ENCODE data around the gene MAMDC2. TPM values are rescaled to one million over a fixed set of nuclear protein-coding genes. Genes with fewer than 3 reads are reported as not detected.

Gene MAMDC2
- total and polyA plus RNA-seq, 5 donors: 11.5 to 18.1 (median 15.9) TPM

DNA sequence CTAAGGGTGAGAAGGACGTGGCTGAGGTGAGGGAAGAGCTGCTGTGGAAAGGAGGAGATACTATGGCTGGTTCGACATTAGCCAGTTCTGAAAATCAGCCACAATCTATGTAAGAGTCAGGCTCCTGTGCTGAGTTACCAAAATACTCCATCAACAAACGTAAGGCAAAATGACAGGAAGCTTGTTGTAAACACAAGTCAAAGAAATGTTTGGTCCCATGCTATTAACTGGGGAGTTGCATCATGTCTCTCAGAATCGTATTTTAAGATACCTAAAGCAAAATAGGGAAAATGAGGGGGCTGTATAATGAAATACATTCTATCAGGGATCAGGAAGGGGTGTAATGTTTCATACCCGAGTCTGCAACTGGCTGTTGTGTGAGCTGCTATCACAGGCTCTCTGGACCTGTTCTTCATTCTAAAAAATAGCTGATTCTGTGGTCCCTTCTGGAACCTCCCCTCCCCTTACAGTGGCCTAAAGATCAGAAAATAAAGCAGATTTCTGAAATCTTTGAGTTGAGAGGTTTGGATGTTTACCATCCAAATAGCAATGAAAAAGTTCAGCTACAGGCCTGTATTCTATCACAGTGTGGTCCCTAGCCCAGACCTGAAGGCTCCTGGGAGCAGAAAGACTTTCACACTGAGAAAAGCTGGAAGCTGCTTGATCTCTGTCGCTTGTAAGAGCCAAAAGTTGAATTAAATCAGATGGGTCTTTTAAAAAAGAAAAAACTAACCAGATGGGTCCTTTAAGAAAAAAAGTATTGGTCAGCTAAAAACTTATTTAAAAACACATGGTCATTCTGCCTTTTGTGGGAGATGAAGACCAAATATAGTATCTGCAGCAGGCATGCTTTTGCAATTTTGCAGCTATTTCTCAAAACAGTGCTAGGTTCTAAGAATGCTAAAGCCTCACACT, 117.3 kb downstream of the MAMDC2 start:
- peak in 1 of 2 donors; percentile 91 for ATAC-seq

DNA sequence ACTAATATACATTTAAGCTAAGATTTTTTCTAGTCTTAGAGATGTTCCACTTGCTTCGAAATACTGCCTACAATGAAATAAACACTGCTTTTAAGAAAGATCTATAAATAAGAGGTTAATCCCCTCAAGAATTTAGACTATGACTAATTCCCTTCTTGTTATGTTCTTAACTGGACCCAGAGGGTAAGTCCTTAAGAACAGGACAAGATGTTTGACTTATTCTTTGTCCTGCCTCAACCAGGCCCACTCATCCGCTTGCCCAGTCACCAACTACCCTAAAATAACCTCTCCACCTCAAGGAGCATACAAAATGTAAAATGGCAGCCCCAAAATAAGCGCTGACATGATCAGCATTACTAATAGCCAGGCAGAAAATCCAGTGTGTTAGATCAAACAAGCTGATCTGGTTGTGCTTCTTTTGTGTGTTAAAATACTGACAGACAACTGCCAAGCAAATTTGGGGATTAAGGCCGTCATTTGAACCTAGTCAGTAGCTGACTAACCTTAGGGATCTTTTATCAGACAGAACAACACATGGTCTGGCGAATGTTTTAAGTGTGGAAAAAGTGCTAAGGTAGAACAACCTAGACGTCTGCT, 121.5 kb downstream of the MAMDC2 start:
- Histone ChIP-seq H3K4me1 (ENCODE audit: control insufficient read depth, insufficient read depth, low read length) (peaks cover 3% of the 10 kb centered on the region), H3K4me3 (ENCODE audit: low read length) (no peak overlapping the region), H3K9me3 (ENCODE audit: control insufficient read depth, low read length) (no peaks in the 10 kb centered on the region), H3K27me3 (ENCODE audit: control insufficient read depth, insufficient read depth) (no peaks in the 10 kb centered on the region), H3K27ac (ENCODE audit: low read length) (no peak overlapping the region)
- ATAC-seq (no peak), DNase-seq (no peak)
- intact Hi-C loops (cut with DNase I): no loop called here
- 77% methylated on average over 6 of the region's 6 CpGs for WGBS

More for the DNA sequence above, 117.3 kb downstream of the MAMDC2 start:
- Histone ChIP-seq H3K4me1 (ENCODE audit: control insufficient read depth, insufficient read depth, low read length) (peaks cover 5% of the 10 kb centered on the region), H3K9me3 (ENCODE audit: control insufficient read depth, low read length) (no peaks in the 10 kb centered on the region), H3K4me3 (ENCODE audit: low read length) (no peak overlapping the region), H3K27ac (ENCODE audit: low read length) (peak overlapping the region; percentile 7), H3K27me3 (ENCODE audit: control insufficient read depth, insufficient read depth) (no peaks in the 10 kb centered on the region)
- peak in 1 of 3 donors; percentile 52 for DNase-seq
- 37% methylated on average over 6 of the region's 6 CpGs for WGBS
- intact Hi-C loops (cut with DNase I): no loop called here

DNA sequence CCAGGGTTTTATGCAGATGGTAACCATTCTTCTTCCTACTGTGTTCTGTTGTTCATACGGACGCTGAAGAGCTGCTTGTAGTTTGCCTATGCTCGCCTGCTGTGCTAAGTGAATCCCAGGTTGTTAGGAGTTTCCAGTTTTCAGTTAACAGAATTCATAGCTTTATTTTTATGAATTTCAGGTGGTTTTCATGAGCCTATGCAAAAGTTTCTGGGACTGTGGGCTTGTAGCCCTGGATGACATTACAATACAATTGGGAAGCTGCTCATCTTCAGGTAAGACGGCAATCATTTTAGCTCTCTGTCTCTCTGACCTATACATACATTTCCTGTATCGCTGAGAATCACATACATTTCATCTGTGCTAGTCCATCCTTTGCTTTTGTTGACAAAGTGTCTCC, 124.9 kb downstream of the MAMDC2 start:
- Histone ChIP-seq H3K9me3 (ENCODE audit: control insufficient read depth, low read length) (no peaks in the 10 kb centered on the region), H3K4me1 (ENCODE audit: control insufficient read depth, insufficient read depth, low read length) (no peaks in the 10 kb centered on the region), H3K27me3 (ENCODE audit: control insufficient read depth, insufficient read depth) (no peaks in the 10 kb centered on the region), H3K27ac (ENCODE audit: low read length) (no peak overlapping the region), H3K4me3 (ENCODE audit: low read length) (no peak overlapping the region)
- 90% methylated on average over 5 of the region's 5 CpGs for WGBS
- ATAC-seq (no peak), DNase-seq (no peak)
- intact Hi-C loops (cut with DNase I): no loop called here

DNA sequence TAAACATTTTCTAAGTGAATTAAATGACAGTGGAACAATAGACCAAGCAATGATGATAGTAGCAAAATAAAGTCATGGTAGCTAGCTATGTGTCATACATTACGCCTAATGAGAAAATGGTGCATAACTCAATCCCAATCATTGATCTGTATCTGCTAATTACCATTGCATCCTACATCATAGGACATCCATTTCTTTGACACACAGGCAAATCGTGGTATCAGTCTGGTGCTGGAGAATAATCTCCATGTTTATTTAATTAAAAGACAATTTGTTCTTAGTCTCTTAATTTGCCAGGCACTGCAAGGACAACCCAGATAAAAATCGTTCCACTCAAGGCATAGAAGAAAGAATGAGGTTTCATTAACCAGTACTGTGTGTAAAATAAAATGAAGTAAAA, 125.6 kb downstream of the MAMDC2 start:
- Histone ChIP-seq H3K27ac (ENCODE audit: low read length) (no peak overlapping the region), H3K9me3 (ENCODE audit: control insufficient read depth, low read length) (no peaks in the 10 kb centered on the region), H3K27me3 (ENCODE audit: control insufficient read depth, insufficient read depth) (no peaks in the 10 kb centered on the region), H3K4me3 (ENCODE audit: low read length) (no peak overlapping the region), H3K4me1 (ENCODE audit: control insufficient read depth, insufficient read depth, low read length) (no peaks in the 10 kb centered on the region)
- intact Hi-C loops (cut with DNase I): no loop called here
- ATAC-seq (no peak), DNase-seq (no peak)
- WGBS: 74% methylated on average over 3 of the region's 3 CpGs

DNA sequence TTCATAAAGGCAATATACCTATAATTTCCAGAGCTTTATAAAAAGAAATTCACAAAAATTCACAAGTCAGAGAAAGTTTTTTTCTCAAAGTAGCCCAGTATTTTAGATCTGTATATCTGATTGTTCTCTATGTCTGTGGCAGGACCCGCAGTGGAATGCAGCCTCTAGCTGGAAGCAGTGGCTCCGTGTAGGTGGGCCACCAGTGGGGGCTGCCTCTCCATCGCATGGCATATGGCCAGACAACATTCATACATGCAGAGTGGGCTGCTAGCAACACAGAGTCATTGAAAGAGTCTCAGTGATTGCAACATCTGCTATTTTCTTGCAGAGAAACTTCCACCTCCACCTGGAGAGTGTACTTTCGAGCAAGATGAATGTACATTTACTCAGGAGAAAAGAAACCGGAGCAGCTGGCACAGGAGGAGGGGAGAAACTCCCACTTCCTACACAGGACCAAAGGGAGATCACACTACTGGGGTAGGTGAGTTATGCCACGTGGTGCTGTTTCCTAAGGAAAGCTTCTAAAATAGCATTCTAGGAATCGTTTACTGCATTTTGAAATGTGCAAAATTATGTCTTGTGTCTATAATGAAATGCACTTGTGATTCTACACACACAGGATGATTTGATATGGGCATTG, 126.6 kb downstream of the MAMDC2 start:
- H3K4me1 ChIP-seq (ENCODE audit: control insufficient read depth, insufficient read depth, low read length): no peaks in the 10 kb centered on the region
- H3K9me3 ChIP-seq (ENCODE audit: control insufficient read depth, low read length): no peaks in the 10 kb centered on the region
- no peak overlapping the region for H3K4me3 ChIP-seq (ENCODE audit: low read length)
- intact Hi-C loops (cut with DNase I): no loop called here
- H3K27me3 ChIP-seq (ENCODE audit: control insufficient read depth, insufficient read depth): no peaks in the 10 kb centered on the region
- H3K27ac ChIP-seq (ENCODE audit: low read length): no peak overlapping the region
- DNase-seq: no peak
- ATAC-seq: no peak
- WGBS: 79% methylated on average over 7 of the region's 7 CpGs

DNA sequence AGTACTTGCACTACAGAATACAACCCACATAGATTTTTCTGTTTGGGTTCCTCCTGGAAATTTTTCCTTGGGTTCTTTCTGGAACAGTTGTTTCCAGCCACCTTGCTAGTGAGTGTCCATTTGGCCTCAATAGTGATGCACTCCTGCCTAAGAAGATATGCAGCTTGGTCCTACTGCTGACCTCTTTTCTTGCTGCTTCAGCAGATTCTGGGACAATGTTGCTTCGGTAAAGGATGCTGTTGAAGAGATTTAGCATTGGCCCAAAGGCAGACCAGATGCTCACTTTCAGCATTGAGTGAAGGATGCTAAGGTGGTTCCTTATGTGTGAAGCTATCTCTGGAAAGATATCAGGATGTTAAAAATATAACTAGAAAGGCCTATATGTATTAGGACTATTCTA, 128.9 kb downstream of the MAMDC2 start:
- Histone ChIP-seq H3K9me3 (ENCODE audit: control insufficient read depth, low read length) (no peaks in the 10 kb centered on the region), H3K4me1 (ENCODE audit: control insufficient read depth, insufficient read depth, low read length) (no peaks in the 10 kb centered on the region), H3K27me3 (ENCODE audit: control insufficient read depth, insufficient read depth) (no peaks in the 10 kb centered on the region), H3K27ac (ENCODE audit: low read length) (no peak overlapping the region), H3K4me3 (ENCODE audit: low read length) (no peak overlapping the region)
- DNase-seq (no peak), ATAC-seq (no peak)
- intact Hi-C loops (cut with DNase I): no loop called here
- 88% methylated on average over 1 of the region's 1 CpG for WGBS

DNA sequence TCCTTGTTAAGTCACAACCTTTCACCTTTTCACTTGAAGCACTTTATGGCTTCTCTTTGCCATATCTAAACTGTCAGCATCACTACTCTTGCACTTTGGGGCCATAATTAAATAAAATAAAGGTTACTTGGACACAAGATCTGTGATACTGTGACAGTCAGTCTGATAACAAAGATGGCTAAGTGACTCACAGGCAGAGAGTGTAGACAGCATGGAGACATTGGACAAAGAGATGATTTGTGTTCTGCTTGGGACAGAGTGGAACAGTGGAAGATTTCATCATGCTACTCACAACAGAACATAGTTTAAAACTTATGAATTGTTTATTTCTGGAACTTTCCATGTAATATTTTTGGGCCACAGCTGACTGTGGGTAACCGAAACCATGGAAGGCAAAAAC, 133.5 kb downstream of the MAMDC2 start:
- no peak for DNase-seq
- peak; percentile 70 to 86 for ATAC-seq
- Histone ChIP-seq H3K27ac (ENCODE audit: low read length) (no peak overlapping the region), H3K4me1 (ENCODE audit: control insufficient read depth, insufficient read depth, low read length) (no peaks in the 10 kb centered on the region), H3K9me3 (ENCODE audit: control insufficient read depth, low read length) (no peaks in the 10 kb centered on the region), H3K27me3 (ENCODE audit: control insufficient read depth, insufficient read depth) (no peaks in the 10 kb centered on the region), H3K4me3 (ENCODE audit: low read length) (no peak overlapping the region)
- WGBS: 82% methylated on average over 1 of the region's 1 CpG
- intact Hi-C loops (cut with DNase I): no loop called here

DNA sequence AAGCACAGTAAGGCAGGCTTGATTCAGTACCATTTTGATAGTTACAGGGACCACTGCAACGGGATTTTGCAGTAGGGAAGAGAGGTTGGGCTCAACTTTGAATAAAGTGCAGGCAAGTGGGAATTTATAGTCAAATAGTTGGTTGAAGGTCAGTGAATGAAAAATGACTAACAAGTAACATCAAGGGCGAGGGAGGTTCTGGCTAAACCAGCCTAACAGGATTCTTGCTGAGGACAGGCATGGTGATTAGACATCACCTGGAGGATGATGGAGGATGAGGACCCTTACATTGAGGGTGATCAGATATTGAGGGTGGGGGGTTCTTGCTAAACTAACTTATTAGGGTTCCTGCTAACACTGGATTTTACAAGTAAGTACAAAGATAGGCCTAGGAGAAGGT, 149.1 kb downstream of the MAMDC2 start:
- Histone ChIP-seq H3K4me3 (ENCODE audit: low read length) (no peak overlapping the region), H3K27ac (ENCODE audit: low read length) (no peak overlapping the region), H3K4me1 (ENCODE audit: control insufficient read depth, insufficient read depth, low read length) (no peaks in the 10 kb centered on the region), H3K27me3 (ENCODE audit: control insufficient read depth, insufficient read depth) (no peaks in the 10 kb centered on the region), H3K9me3 (ENCODE audit: control insufficient read depth, low read length) (no peaks in the 10 kb centered on the region)
- intact Hi-C loops (cut with DNase I): no loop called here
- 87% methylated on average over 2 of the region's 2 CpGs for WGBS
- no peak for ATAC-seq
- no peak for DNase-seq

DNA sequence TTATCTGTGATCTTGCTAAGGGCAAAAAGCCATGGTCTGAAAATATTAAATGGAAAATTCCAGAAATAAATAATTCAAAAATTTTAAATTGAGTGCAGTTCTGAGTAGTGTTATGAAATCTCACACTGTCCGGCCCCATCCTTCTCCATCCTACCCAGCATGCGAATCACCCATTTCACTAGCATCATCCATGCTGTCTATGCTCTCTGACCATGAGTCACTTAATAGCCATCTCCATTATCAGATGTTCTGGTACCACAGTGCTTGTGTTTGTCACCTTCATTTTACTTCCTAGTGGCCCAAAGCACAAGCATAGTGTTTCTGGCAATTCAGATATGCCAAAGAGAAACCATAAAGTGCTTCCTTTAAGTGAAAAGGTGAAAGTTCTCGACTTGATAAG, 151.8 kb downstream of the MAMDC2 start:
- intact Hi-C loops (cut with DNase I): no loop called here
- Histone ChIP-seq H3K9me3 (ENCODE audit: control insufficient read depth, low read length) (no peaks in the 10 kb centered on the region), H3K4me3 (ENCODE audit: low read length) (no peak overlapping the region), H3K4me1 (ENCODE audit: control insufficient read depth, insufficient read depth, low read length) (no peaks in the 10 kb centered on the region), H3K27ac (ENCODE audit: low read length) (no peak overlapping the region), H3K27me3 (ENCODE audit: control insufficient read depth, insufficient read depth) (no peaks in the 10 kb centered on the region)
- DNase-seq: no peak
- WGBS: 88% methylated on average over 3 of the region's 3 CpGs
- no peak for ATAC-seq

DNA sequence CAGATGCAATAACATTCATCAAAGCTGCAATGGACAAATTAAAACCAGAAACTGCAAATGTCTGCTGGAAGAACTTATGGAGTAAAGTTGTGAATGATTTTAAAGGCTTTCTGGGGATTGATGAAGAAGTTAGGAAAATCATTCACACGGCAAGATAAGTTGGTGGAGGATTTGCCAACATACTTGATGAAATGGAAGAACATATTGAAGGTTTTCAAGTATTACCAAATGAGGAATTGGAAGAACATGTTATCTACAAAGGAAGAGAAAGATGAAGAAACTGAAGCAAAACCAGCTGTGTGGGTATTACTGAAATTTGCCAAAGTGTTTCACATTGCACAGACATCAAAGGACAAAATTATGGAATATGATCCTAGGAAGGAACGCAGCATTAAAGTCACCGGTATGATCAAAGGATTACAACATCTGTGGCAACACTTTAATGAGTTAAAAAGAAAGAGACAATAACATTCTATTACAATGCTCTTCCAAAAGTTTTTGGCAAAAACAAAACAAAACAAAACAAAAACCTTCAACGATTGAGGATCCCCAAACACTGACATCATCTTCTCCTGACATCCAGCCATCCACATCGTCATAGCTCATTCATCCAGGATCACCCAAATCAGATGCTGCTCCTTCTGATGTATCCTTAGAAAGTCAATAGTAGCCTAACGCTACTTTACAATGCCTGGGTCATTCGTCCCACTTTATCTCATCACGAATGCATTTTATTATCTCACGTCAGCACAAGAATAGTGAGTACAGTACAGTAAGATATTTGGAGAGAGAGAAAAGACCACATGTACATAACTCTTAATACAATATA, 153.8 kb downstream of the MAMDC2 start:
- ATAC-seq (no peak), DNase-seq (no peak)
- Histone ChIP-seq H3K4me3 (ENCODE audit: low read length) (no peak overlapping the region), H3K4me1 (ENCODE audit: control insufficient read depth, insufficient read depth, low read length) (no peaks in the 10 kb centered on the region), H3K27ac (ENCODE audit: low read length) (no peak overlapping the region), H3K9me3 (ENCODE audit: control insufficient read depth, low read length) (no peaks in the 10 kb centered on the region), H3K27me3 (ENCODE audit: control insufficient read depth, insufficient read depth) (no peaks in the 10 kb centered on the region)
- 60% methylated on average over 9 of the region's 9 CpGs for WGBS
- intact Hi-C loops (cut with DNase I): no loop called here

All from right cardiac atrium (tissue), 5 donors.